Lung (tissue), 12 donors: Measurements from ENCODE around the gene MTA3. TPM values are rescaled to one million over a fixed set of nuclear protein-coding genes. Genes with fewer than 3 reads are reported as not detected.
"Not testable (repeated sequence)": the region's sequence is repeated elsewhere in the genome, so short reads cannot be mapped to it uniquely, and the experiment has no call there.

Experiments used
- ATAC-seq: fragments of 200-7000 bp; cut with Tn5 transposase; one replicate; pipeline ENCODE4 v1.9.1; 2020; ENCODE audit warnings: moderate number of reproducible peaks; ENCODE audit not compliant: insufficient read depth, low FRiP score
- DNase-seq, 3 donors: peaks; one replicate each; pipeline ENCODE4 v3.0.0-alpha.2; 2013 to 2017
- H3K27ac ChIP-seq, 2 donors: one replicate each; pipeline ENCODE4 v1.5.1; 2013; ENCODE audit warnings: mild to moderate bottlenecking in 2 of 2, moderate library complexity in 2 of 2, control low read depth in 1 of 2, inconsistent platforms in 1 of 2, low read depth in 1 of 2, low read length in 1 of 2
- H3K27me3 ChIP-seq, 3 donors: one replicate each; pipeline ENCODE4 v1.5.1; 2013; ENCODE audit warnings: low read length in 2 of 3; ENCODE audit not compliant: control insufficient read depth in 3 of 3, insufficient read depth in 3 of 3
- H3K36me3 ChIP-seq, 4 donors: one replicate each; pipeline ENCODE4 v1.5.1; 2013; ENCODE audit warnings: low read length in 4 of 4, mild to moderate bottlenecking in 1 of 4, moderate library complexity in 1 of 4; ENCODE audit not compliant: control insufficient read depth in 4 of 4, insufficient read depth in 4 of 4
- H3K4me1 ChIP-seq, 5 donors: one replicate each; pipeline ENCODE4 v1.5.1; 2013; ENCODE audit warnings: low read length in 5 of 5, mild to moderate bottlenecking in 2 of 5, moderate library complexity in 1 of 5; ENCODE audit not compliant: control insufficient read depth in 5 of 5, insufficient read depth in 5 of 5
- H3K4me3 ChIP-seq: one replicate; pipeline ENCODE4 v1.5.1; 2013; ENCODE audit warnings: mild to moderate bottlenecking, control low read depth, moderate library complexity
- H3K9ac ChIP-seq, 2 donors: one replicate each; pipeline ENCODE4 v1.5.1; 2013; ENCODE audit warnings: low read length in 2 of 2, control low read depth in 1 of 2; ENCODE audit not compliant: insufficient read depth in 1 of 2
- H3K9me3 ChIP-seq, 4 donors: one replicate each; pipeline ENCODE4 v1.5.1; 2013; ENCODE audit warnings: low read length in 3 of 4, mild to moderate bottlenecking in 1 of 4, moderate library complexity in 1 of 4; ENCODE audit not compliant: control insufficient read depth in 4 of 4, insufficient read depth in 3 of 4
- WGBS, 2 donors: extraction: QIAGEN DNeasy Blood & Tissue Kit; methylation state at CpG; one replicate each; pipeline ENCODE4 v1.1.7; 2013; 5-methylcytosine and 5-hydroxymethylcytosine counted together
- polyA plus RNA-seq, 2 donors: library from polyadenylated mRNA; stranded (reverse); fragments of 200-250 nt; gene quantifications; one replicate each; pipeline ENCODE4 v1.2.1, GENCODE V29; 2013
- total RNA-seq, 2 donors: library from RNA; depleted of rRNA in 1 of 2; stranded (reverse); fragments of >200 nt in 1 of 2; gene quantifications; one replicate each; pipeline ENCODE4 v1.2.1, GENCODE V29; 2014 to 2021
- TF ChIP-seq, protein P1 (sequence below): IDR thresholded peaks from 2 replicates; pipeline ENCODE4 v1.5.1; 2012; ENCODE audit warnings: mild to moderate bottlenecking; ENCODE audit errors: control extremely low read depth, extremely low read depth
- donor health status: control.
- donor health status: control.
- donor health status: Bipolar disorder and iron deficiency.
- donor health status: healthy.
- donor health status: DM: yes; HTN: yes; CAD: no.

Gene MTA3
- total and polyA plus RNA-seq, 4 donors = 9.2 to 65.8 (median 24.4) TPM

DNA sequence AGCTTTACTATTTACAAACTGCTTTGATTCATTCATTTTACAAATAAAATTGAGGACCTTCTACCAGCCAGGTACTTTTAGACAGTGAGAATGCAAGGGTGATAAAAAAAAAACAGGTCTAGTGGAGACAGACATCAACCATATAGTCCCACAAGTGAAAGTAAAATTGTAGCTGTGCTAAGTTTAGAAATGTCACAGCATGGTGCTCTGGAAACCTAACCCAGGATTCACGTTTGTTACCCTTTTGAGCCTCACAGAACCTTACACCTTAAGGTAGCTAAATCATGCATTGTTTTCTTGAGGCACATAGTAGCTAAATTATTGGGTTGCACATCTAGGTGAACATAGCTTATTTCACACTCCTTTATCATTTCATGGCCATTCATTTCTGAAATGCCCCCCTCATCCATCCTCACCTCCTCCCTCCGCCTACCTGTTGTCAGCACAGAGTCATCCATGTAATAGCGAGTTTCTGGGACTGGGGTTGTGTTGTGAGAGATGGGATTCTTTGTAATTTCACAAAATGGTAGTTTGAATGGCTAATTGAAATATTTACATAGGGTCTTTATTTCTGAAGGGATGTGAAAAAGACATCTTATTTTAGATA, 7.1 kb downstream of the MTA3 start:
- Histone ChIP-seq H3K4me1 (peaks cover 0 to 4% (median 0%) of the 10 kb centered on the region in 5 donors), H3K9ac (no peak overlapping the region), H3K4me3 (no peak overlapping the region), H3K9me3 (no peaks in the 10 kb centered on the region), H3K27ac (no peak overlapping the region), H3K27me3 (no peaks in the 10 kb centered on the region), H3K36me3 (peaks cover 4 to 16% (median 10%) of the 10 kb centered on the region in 4 donors)
- ATAC-seq (no peak), DNase-seq (no peak)
- TF ChIP-seq, protein P1, sequence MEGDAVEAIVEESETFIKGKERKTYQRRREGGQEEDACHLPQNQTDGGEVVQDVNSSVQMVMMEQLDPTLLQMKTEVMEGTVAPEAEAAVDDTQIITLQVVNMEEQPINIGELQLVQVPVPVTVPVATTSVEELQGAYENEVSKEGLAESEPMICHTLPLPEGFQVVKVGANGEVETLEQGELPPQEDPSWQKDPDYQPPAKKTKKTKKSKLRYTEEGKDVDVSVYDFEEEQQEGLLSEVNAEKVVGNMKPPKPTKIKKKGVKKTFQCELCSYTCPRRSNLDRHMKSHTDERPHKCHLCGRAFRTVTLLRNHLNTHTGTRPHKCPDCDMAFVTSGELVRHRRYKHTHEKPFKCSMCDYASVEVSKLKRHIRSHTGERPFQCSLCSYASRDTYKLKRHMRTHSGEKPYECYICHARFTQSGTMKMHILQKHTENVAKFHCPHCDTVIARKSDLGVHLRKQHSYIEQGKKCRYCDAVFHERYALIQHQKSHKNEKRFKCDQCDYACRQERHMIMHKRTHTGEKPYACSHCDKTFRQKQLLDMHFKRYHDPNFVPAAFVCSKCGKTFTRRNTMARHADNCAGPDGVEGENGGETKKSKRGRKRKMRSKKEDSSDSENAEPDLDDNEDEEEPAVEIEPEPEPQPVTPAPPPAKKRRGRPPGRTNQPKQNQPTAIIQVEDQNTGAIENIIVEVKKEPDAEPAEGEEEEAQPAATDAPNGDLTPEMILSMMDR = no peak
- whole genome bisulfite sequencing, 2 donors = 89 to 93% methylated on average over 3 of the region's 3 CpGs

DNA sequence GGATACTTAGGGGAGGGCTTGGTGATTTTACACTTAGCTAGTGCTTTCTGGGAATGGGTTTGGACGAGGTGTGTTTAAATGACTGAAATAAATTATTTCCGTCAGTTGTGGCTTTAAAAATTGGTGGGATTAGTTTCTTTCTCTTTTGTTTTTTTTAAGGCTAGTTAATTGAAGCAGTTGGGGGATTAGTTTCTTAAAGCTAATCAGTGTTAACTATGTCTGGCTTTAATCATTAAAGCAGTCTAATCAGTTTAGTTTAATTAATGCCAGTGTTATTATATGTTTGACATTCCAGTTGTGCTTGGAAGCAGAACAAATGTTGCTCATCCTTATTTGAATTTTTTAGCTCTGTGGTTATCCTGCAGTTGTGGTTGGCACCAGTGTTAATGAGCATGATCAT, 10.2 kb downstream of the MTA3 start:
- H3K36me3 ChIP-seq = peaks cover 4 to 23% (median 8%) of the 10 kb centered on the region in 4 donors
- H3K4me3 ChIP-seq = no peak overlapping the region
- DNase-seq (no peak), ATAC-seq (no peak)
- peaks cover 0 to 4% (median 0%) of the 10 kb centered on the region in 5 donors for H3K4me1 ChIP-seq
- peaks cover 0 to 2% (median 0%) of the 10 kb centered on the region in 4 donors for H3K9me3 ChIP-seq
- TF ChIP-seq, protein P1 = no peak
- H3K27me3 ChIP-seq = no peaks in the 10 kb centered on the region
- WGBS, 2 donors = 87% methylated on average over 2 of the region's 2 CpGs
- no peak overlapping the region for H3K27ac ChIP-seq
- H3K9ac ChIP-seq = no peak overlapping the region

DNA sequence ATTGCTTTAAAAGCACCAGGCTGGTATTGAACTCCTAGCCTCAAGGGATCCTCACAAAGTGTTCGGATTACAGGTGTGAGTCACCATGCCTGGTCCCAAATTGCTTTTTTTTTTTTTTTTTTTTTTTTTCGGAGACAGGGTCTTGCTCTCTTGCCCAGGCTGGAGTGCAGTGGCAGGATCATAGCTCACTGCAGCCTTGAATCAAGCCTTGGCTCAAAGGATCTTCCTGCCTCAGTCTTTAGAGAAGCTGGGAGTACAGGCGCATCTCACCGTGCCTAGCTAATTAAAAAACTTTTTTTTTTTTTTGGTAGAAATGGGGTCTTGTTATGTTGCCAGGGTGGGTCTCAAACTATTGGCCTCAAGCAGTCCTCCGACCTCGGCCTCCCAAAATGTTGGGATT, 12.8 kb downstream of the MTA3 start:
- H3K9me3 ChIP-seq = peaks cover 0 to 3% (median 0%) of the 10 kb centered on the region in 4 donors
- 96 to 99% methylated on average over 6 of the region's 6 CpGs for WGBS, 2 donors
- H3K27me3 ChIP-seq = no peaks in the 10 kb centered on the region
- no peak overlapping the region for H3K9ac ChIP-seq
- peaks cover 0 to 4% (median 0%) of the 10 kb centered on the region in 5 donors for H3K4me1 ChIP-seq
- no peak overlapping the region for H3K4me3 ChIP-seq
- H3K36me3 ChIP-seq = peaks cover 0 to 14% (median 6%) of the 10 kb centered on the region in 4 donors
- DNase-seq (no peak), ATAC-seq (no peak)
- no peak overlapping the region for H3K27ac ChIP-seq
- TF ChIP-seq, protein P1 = no peak

DNA sequence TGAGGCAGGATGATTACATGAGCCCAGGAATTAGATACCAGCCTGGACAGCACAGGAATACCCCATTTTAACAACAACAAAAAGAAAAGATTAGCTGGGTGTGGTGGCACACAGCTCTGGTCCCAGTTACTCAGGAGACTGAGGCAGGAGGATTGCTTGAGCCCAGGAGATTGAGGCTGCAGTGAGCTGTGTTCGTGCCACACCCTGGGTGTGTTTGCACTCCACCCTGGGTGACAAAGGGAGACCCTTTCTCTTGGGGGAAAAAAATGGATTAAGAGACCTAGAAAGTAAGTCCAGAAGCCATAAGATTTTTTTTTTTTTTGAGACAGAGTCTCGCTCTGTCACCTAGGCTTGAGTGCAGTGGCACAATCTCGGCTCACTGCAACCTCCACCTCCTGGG, 16.2 kb downstream of the MTA3 start:
- H3K4me3 ChIP-seq, H3K27ac ChIP-seq, H3K9me3 ChIP-seq, H3K4me1 ChIP-seq, H3K9ac ChIP-seq, H3K36me3 ChIP-seq, ATAC-seq, DNase-seq, H3K27me3 ChIP-seq: not testable (repeated sequence)
- WGBS, 2 donors = 98 to 100% methylated on average over 3 of the region's 3 CpGs
